HCT116 (cell line): ENCODE data around the gene TLR9. TPM values are rescaled to one million over a fixed set of nuclear protein-coding genes. Genes with fewer than 3 reads are reported as not detected.

Experiments used
- ATAC-seq: fragments of 200-7000 bp; cut with Tn5 transposase; 2 replicates; pipeline ENCODE4 v1.9.1; 2020; ENCODE audit warnings: mild to moderate bottlenecking, moderate library complexity
- BruUV-seq: library from RNA; stranded (reverse); fragments of 400-500 nt; replicated peaks from 2 replicates; lab custom pipeline; 2021; lab: Mats Ljungman, UMichigan
- CTCF ChIA-PET: fragments of 300-600 bp; sonication (Branson Sonifier 250); formaldehyde crosslinking; loops from one replicate; lab custom pipeline; 2021; ENCODE audit warnings: antibody characterized with exemption; lab: Charles Lee
- POLR2A ChIA-PET: fragments of 300-600, 350-600 bp; sonication (Branson Sonifier 250); formaldehyde crosslinking; loops from one replicate; lab custom pipeline; 2021; ENCODE audit warnings: antibody characterized with exemption; lab: Charles Lee
- RAD21 ChIA-PET, 2 experiments: fragments of 300-600 bp; sonication (Branson Sonifier 250); formaldehyde crosslinking; loops; one replicate each; lab custom pipeline; 2023; ENCODE audit warnings: low total read pairs in 2 of 2; ENCODE audit not compliant: uncharacterized antibody in 2 of 2, unreplicated experiment in 2 of 2, low non-redundant PET in 1 of 2; lab: Charles Lee
- DNase-seq: peaks from one replicate; pipeline ENCODE4 v3.0.0-alpha.2; 2010; ENCODE audit warnings: low read depth, low spot score
- H2AFZ ChIP-seq: fragments of 200-600 bp; shearing (Covaris generic), sonication (generic); 2 replicates; pipeline ENCODE4 v1.6.1; 2017; ENCODE audit warnings: low read depth, mixed run types, mixed read lengths, antibody characterized with exemption, low read length; ENCODE audit not compliant: poor library complexity, severe bottlenecking
- H3K27ac ChIP-seq: 2 replicates; pipeline ENCODE4 v1.5.1; 2012; ENCODE audit warnings: low read depth, low read length
- H3K27me3 ChIP-seq: fragments of 200-600 bp; sonication (generic); 2 replicates; pipeline ENCODE4 v1.6.1; 2016; ENCODE audit warnings: mixed run types, low read length, mixed read lengths; ENCODE audit not compliant: insufficient read depth
- H3K36me3 ChIP-seq, 2 experiments: fragments of 200-500 bp in 1 of 2; fragments of 200-600 bp in 1 of 2; sonication (Bioruptor generic) in 1 of 2; sonication (generic) in 1 of 2; 2 replicates each; pipeline versions ENCODE4 v1.5.1 to v1.6.1; 2014 to 2016; ENCODE audit warnings: low read length in 2 of 2, inconsistent platforms in 1 of 2, mixed read lengths in 1 of 2, mixed run types in 1 of 2; ENCODE audit not compliant: insufficient read depth in 2 of 2, control insufficient read depth in 1 of 2
- H3K4me1 ChIP-seq, 2 experiments: fragments of 200-600 bp in 1 of 2; sonication (generic) in 1 of 2; 2 replicates each; pipeline versions ENCODE4 v1.5.1 to v1.6.1; 2012 to 2017; ENCODE audit warnings: low read length in 2 of 2, inconsistent platforms in 1 of 2, mild to moderate bottlenecking in 1 of 2, mixed read lengths in 1 of 2, mixed run types in 1 of 2, moderate library complexity in 1 of 2; ENCODE audit not compliant: insufficient read depth in 2 of 2, control insufficient read depth in 1 of 2
- H3K4me2 ChIP-seq: fragments of 200-600 bp; sonication (generic); 2 replicates; pipeline ENCODE4 v1.6.1; 2017; ENCODE audit warnings: mixed run types, low read length, mixed read lengths
- H3K4me3 ChIP-seq, 2 experiments: fragments of 200-600 bp in 1 of 2; sonication (generic) in 1 of 2; replicated peaks in 1 of 2; 2 replicates each; pipeline ENCODE4 v1.5.1; 2011 to 2016; ENCODE audit warnings: low read length in 2 of 2, control low read depth in 1 of 2, low read depth in 1 of 2, mild to moderate bottlenecking in 1 of 2, mixed read lengths in 1 of 2, mixed run types in 1 of 2
- H3K79me2 ChIP-seq: fragments of 200-600 bp; sonication (generic); 2 replicates; pipeline ENCODE4 v1.6.1; 2017; ENCODE audit warnings: mild to moderate bottlenecking, mixed run types, low read length, moderate library complexity, mixed read lengths; ENCODE audit not compliant: insufficient read depth
- H3K9ac ChIP-seq: fragments of 200-600 bp; sonication (generic); 2 replicates; pipeline ENCODE4 v1.6.1; 2016; ENCODE audit warnings: low read length, mixed read lengths
- H3K9me2 ChIP-seq: fragments of 200-600 bp; sonication (generic), shearing (Covaris generic); 2 replicates; pipeline ENCODE4 v1.6.1; 2017; ENCODE audit warnings: mixed run types, mild to moderate bottlenecking, moderate library complexity; ENCODE audit not compliant: insufficient read depth
- H3K9me3 ChIP-seq, 2 experiments: fragments of 200-500 bp in 1 of 2; fragments of 200-600 bp in 1 of 2; sonication (Bioruptor generic) in 1 of 2; sonication (generic) in 1 of 2; 2 replicates each; pipeline ENCODE4 v1.6.1; 2014 to 2017; ENCODE audit warnings: low read length in 2 of 2, mixed read lengths in 2 of 2, inconsistent platforms in 1 of 2, low read depth in 1 of 2, mild to moderate bottlenecking in 1 of 2, mixed run types in 1 of 2, moderate library complexity in 1 of 2; ENCODE audit not compliant: control insufficient read depth in 1 of 2, insufficient read depth in 1 of 2
- H4K20me1 ChIP-seq: fragments of 200-600 bp; sonication (generic), shearing (Covaris generic); 2 replicates; pipeline ENCODE4 v1.6.1; 2017; ENCODE audit warnings: mixed run types, mild to moderate bottlenecking, moderate library complexity; ENCODE audit not compliant: insufficient read depth
- CBX3 ChIP-seq: IDR thresholded peaks from 2 replicates; pipeline ENCODE4 v1.6.1; 2012; ENCODE audit warnings: low read depth
- EGR1 ChIP-seq: IDR thresholded peaks from 2 replicates; pipeline ENCODE4 v1.6.1; 2012; ENCODE audit warnings: low read depth
- EZH2 ChIP-seq: fragments of 200-600 bp; sonication (generic); IDR thresholded peaks from 2 replicates; pipeline ENCODE4 v1.6.1; 2017; ENCODE audit warnings: antibody characterized with exemption, mixed run types
- EZH2phosphoT487 ChIP-seq: fragments of 200-600 bp; IDR thresholded peaks from 2 replicates; pipeline ENCODE4 v1.6.1; 2018; ENCODE audit warnings: antibody characterized with exemption, borderline replicate concordance
- FOSL1 ChIP-seq: IDR thresholded peaks from 2 replicates; pipeline ENCODE4 v1.6.1; 2012; ENCODE audit warnings: low read depth
- JUND ChIP-seq: IDR thresholded peaks from 2 replicates; pipeline ENCODE4 v1.6.1; 2012
- POLR2A ChIP-seq: IDR thresholded peaks from 2 replicates; pipeline ENCODE4 v1.7.0; 2011; ENCODE audit warnings: borderline replicate concordance; ENCODE audit not compliant: insufficient read depth, insufficient read length; ENCODE audit errors: extremely low read depth
- POLR2AphosphoS5 ChIP-seq: IDR thresholded peaks from 2 replicates; pipeline ENCODE4 v1.6.1; 2011; ENCODE audit warnings: mild to moderate bottlenecking, low read depth, low read length, moderate library complexity
- RAD21 ChIP-seq: IDR thresholded peaks from 2 replicates; pipeline ENCODE4 v1.6.1; 2012; ENCODE audit warnings: low read depth, mild to moderate bottlenecking
- SIN3A ChIP-seq: IDR thresholded peaks from 2 replicates; pipeline ENCODE4 v1.6.1; 2012; ENCODE audit warnings: low read depth
- SP1 ChIP-seq: IDR thresholded peaks from 2 replicates; pipeline ENCODE4 v1.6.1; 2012; ENCODE audit warnings: low read depth
- SRF ChIP-seq: IDR thresholded peaks from 2 replicates; pipeline ENCODE4 v1.6.1; 2012; ENCODE audit warnings: low read depth
- TCF7L2 ChIP-seq: IDR thresholded peaks from 2 replicates; pipeline ENCODE4 v1.7.0; 2011; ENCODE audit warnings: borderline replicate concordance, inconsistent platforms; ENCODE audit not compliant: insufficient read depth, insufficient read length; ENCODE audit errors: extremely low read depth
- ZBTB33 ChIP-seq: IDR thresholded peaks from 2 replicates; pipeline ENCODE4 v1.6.1; 2011; ENCODE audit warnings: mild to moderate bottlenecking, low read length, moderate library complexity; ENCODE audit not compliant: insufficient replicate concordance; ENCODE audit errors: extremely low read depth
- ZFX ChIP-seq: fragments of 450-650 bp; IDR thresholded peaks from 2 replicates; pipeline ENCODE4 v1.6.1; 2017
- ZNF274 ChIP-seq: fragments of 200-500 bp; sonication (Bioruptor generic); IDR thresholded peaks from 2 replicates; pipeline ENCODE4 v1.6.1; 2014; ENCODE audit warnings: mild to moderate bottlenecking, low read depth, low read length, inconsistent platforms
- intact Hi-C: fragments of 100-400 bp; cut with micrococcal nuclease; formaldehyde crosslinking; loops from 2 replicates; pipeline ENCODE4 v1.10.0; 2022
- total RNA-seq: library from RNA; stranded (reverse); gene quantifications from one replicate; pipeline ENCODE4 v1.2.1, GENCODE V29; 2021; ENCODE audit not compliant: unreplicated experiment
- TF ChIP-seq, protein P1 (sequence below): IDR thresholded peaks from 2 replicates; pipeline ENCODE4 v1.6.1; 2012
- TF ChIP-seq, protein P2 (sequence below): IDR thresholded peaks from 2 replicates; pipeline ENCODE4 v1.6.1; 2012

The TLR9 gene
- total RNA-seq, 1 experiment from 2014 or later: 0.15 TPM

DNA sequence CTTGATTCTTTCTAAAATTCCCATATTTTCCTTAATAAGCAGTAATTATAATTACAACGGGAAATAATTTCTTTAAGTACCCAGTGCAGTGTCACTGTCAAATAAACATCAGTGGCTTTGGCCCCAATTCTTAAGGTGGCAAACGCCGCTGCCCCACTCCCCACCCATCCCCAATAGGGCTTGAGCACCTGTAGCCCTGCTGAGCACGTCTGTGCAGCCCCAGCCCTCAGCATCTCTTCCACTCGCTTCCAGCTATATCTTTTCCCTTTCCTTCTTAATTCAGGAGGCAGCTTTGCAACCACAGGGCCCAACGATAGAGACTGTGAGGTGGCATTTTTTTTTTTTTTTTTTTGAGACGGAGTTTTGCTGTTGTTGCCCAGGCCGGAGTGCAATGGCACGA is 29.2 kb upstream of the TLR9 start:
- ChIA-PET CTCF (no interaction called here), POLR2A (no interaction called here)
- intact Hi-C loops: no loop called here

DNA sequence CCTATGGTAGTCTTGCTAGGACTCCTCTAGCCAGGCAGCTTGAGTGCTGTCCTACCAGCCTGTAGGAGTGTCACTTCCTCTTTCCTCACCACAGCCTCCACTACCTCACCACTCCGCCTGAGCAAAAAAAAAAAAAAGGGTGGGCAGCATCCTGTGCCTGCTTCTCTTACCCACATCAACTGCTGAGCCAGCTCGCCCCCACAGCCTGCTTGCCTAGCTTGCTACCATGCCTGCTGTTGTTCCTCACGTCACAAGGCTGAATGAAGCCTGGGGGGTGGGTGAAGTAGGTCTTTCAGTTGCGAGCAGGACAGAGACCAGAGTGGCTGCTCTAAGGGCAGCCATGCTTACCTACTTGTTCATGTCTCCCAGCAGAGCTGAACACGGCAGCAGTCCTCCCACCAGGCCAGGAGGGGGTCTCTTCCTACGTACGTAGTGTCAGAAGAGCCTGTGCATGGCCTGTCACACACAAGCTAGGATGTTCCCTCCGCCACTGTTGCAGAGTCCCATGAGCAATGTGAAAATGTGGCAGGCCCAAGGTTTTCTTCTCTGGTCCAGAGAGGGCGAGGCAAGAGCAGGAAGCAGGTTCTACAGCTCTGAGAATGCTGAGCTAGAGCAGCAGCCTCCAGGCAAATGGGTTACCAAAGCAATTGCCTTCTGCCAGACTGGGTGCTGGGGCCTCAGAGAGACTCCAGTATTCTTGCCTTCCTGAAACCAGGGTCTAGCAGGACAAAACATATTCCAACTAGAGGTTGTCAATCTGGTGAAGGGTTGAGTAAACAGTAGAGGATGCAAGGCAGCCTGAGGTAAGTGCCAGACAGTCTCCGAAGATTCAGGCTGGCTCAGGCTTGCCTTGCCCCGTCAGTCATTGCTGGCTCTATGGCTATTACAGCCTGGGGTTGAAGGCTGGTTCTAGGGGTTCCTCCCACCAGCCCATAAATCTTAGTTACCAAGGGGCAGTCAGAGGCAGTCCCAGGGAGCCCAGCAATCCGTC is 28.2 kb upstream of the TLR9 start:
- POLR2A ChIA-PET: no interaction called here
- no TSS peak for BruUV-seq
- Histone ChIP-seq H3K4me2 (no peak overlapping the region), H3K79me2 (peaks cover 20% of the 10 kb centered on the region), H3K36me3 (peaks cover 46 to 69% of the 10 kb centered on the region in 2 experiments), H3K4me1 (no peaks in the 10 kb centered on the region), H3K4me3 (no peak overlapping the region), H3K9me2 (no peaks in the 10 kb centered on the region), H4K20me1 (no peaks in the 10 kb centered on the region), H3K27me3 (no peaks in the 10 kb centered on the region), H3K9me3 (no peaks in the 10 kb centered on the region), H2AFZ (no peak overlapping the region), H3K9ac (no peak overlapping the region), H3K27ac (no peak overlapping the region; the same call in 1 of the 2 replicates)
- CTCF ChIA-PET: no interaction called here
- RAD21 ChIA-PET: no interaction called here
- intact Hi-C loops: no loop called here
- no peak for ATAC-seq
- DNase-seq: no peak
- TF ChIP-seq EZH2phosphoT487: no peak
- TF ChIP-seq ZNF274: no peak
- no peak for TF ChIP-seq CBX3
- TF ChIP-seq JUND: no peak
- no peak for TF ChIP-seq POLR2A
- no peak for TF ChIP-seq SP1
- TF ChIP-seq SRF: no peak
- no peak for TF ChIP-seq SIN3A
- no peak for TF ChIP-seq RAD21
- no peak for TF ChIP-seq EZH2
- TF ChIP-seq EGR1: no peak
- TF ChIP-seq ZBTB33: no peak
- TF ChIP-seq ZFX: no peak
- no peak for TF ChIP-seq POLR2AphosphoS5
- TF ChIP-seq, protein P1, sequence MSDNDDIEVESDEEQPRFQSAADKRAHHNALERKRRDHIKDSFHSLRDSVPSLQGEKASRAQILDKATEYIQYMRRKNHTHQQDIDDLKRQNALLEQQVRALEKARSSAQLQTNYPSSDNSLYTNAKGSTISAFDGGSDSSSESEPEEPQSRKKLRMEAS: no peak

More for the DNA sequence above, 29.2 kb upstream of the TLR9 start:
- no peaks in the 10 kb centered on the region for H4K20me1 ChIP-seq
- no peaks in the 10 kb centered on the region for H3K27me3 ChIP-seq
- no peak overlapping the region for H3K4me2 ChIP-seq
- H2AFZ ChIP-seq: no peak overlapping the region
- H3K4me3 ChIP-seq: no peak overlapping the region
- H3K9ac ChIP-seq: no peak overlapping the region
- no peak for DNase-seq
- no TSS peak for BruUV-seq
- peaks cover 29% of the 10 kb centered on the region for H3K79me2 ChIP-seq
- no peaks in the 10 kb centered on the region for H3K4me1 ChIP-seq
- ATAC-seq: no peak
- no peak overlapping the region for H3K27ac ChIP-seq
- RAD21 ChIA-PET: no interaction called here
- no peaks in the 10 kb centered on the region for H3K9me2 ChIP-seq
- no peak for TF ChIP-seq FOSL1
- no peak for TF ChIP-seq ZNF274
- TF ChIP-seq SRF: no peak
- no peak for TF ChIP-seq POLR2A
- TF ChIP-seq SIN3A: no peak
- no peak for TF ChIP-seq EZH2
- no peak for TF ChIP-seq ZFX
- TF ChIP-seq, protein P2, sequence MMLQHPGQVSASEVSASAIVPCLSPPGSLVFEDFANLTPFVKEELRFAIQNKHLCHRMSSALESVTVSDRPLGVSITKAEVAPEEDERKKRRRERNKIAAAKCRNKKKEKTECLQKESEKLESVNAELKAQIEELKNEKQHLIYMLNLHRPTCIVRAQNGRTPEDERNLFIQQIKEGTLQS: no peak
- no peak for TF ChIP-seq TCF7L2
- TF ChIP-seq RAD21: no peak
- peaks cover 56 to 70% of the 10 kb centered on the region in 2 experiments for H3K36me3 ChIP-seq
- H3K9me3 ChIP-seq: no peaks in the 10 kb centered on the region
